Measurements from ENCODE around the gene FERMT2.
"Not testable (repeated sequence)": the region's sequence is repeated elsewhere in the genome, so short reads cannot be mapped to it uniquely, and the experiment has no call there.

Gene FERMT2

GRCh38 chr14:52944254-52944653 is 6.6 kb downstream of the FERMT2 start:
- DNase-seq, result no peak

- DNase-seq, result no peak
Observed at GRCh38 chr14:52939427-52939826, 11.4 kb downstream of the FERMT2 start.

- DNase-seq, result no peak
Observed at GRCh38 chr14:52937869-52938268, 13.0 kb downstream of the FERMT2 start.

GRCh38 chr14:52937306-52937705 is 13.5 kb downstream of the FERMT2 start:
- no peak for DNase-seq

- DNase-seq, result no peak
Observed at GRCh38 chr14:52936437-52936836, 14.4 kb downstream of the FERMT2 start.

- DNase-seq, result no peak
Observed at GRCh38 chr14:52935833-52936232, 15.0 kb downstream of the FERMT2 start.

- DNase-seq, result no peak
Observed at GRCh38 chr14:52934762-52935161, 16.1 kb downstream of the FERMT2 start.

- DNase-seq, result no peak
Observed at GRCh38 chr14:52929192-52929807, 21.6 kb downstream of the FERMT2 start.

- no peak for DNase-seq
Observed at GRCh38 chr14:52926953-52927352, 23.9 kb downstream of the FERMT2 start.

GRCh38 chr14:52923902-52924575 is 26.8 kb downstream of the FERMT2 start:
- no peak for DNase-seq

- no peak for DNase-seq
Observed at GRCh38 chr14:52922656-52923055, 28.2 kb downstream of the FERMT2 start.

GRCh38 chr14:52922059-52922458 is 28.8 kb downstream of the FERMT2 start:
- no peak for DNase-seq

GRCh38 chr14:52920411-52920810 is 30.4 kb downstream of the FERMT2 start:
- not testable (repeated sequence) for DNase-seq

GRCh38 chr14:52919971-52920370 is 30.9 kb downstream of the FERMT2 start:
- no peak for DNase-seq

GRCh38 chr14:52918486-52918885 is 32.4 kb downstream of the FERMT2 start:
- DNase-seq, result peak; percentile 71

- peak; percentile 5 for DNase-seq
Observed at GRCh38 chr14:52917735-52918134, 33.1 kb downstream of the FERMT2 start.

GRCh38 chr14:52914295-52914694 is 36.6 kb downstream of the FERMT2 start:
- DNase-seq, result no peak

- no peak for DNase-seq
Observed at GRCh38 chr14:52913271-52913670, 37.6 kb downstream of the FERMT2 start.

- no peak for DNase-seq
Observed at GRCh38 chr14:52911904-52912303, 38.9 kb downstream of the FERMT2 start.

GRCh38 chr14:52910572-52910971 is 40.3 kb downstream of the FERMT2 start:
- DNase-seq, result no peak

- no peak for DNase-seq
Observed at GRCh38 chr14:52907949-52908348, 42.9 kb downstream of the FERMT2 start.

GRCh38 chr14:52906141-52906601 is 44.7 kb downstream of the FERMT2 start:
- no peak for DNase-seq

GRCh38 chr14:52902971-52903619 is 47.8 kb downstream of the FERMT2 start:
- DNase-seq, result no peak

- no peak for DNase-seq
Observed at GRCh38 chr14:52901357-52901980, 49.4 kb downstream of the FERMT2 start.

All from CD4-positive, alpha-beta T cell treated with Interleukin-12 subunit alpha and Interleukin-12 subunit beta, for 1 hour (primary cell).